HEK293 (cell line): ENCODE measurements around the gene GMCL1.
"Not testable (repeated sequence)": the region's sequence is repeated elsewhere in the genome, so short reads cannot be mapped to it uniquely, and the experiment has no call there.

ENCODE experiments used
- ATF2 ChIP-seq: fragments of 450-650 bp; formaldehyde crosslinking; IDR thresholded peaks from 2 replicates; pipeline ENCODE4 v1.5.1; 2016; ENCODE audit warnings: missing biosample characterization, missing genetic modification characterization, low read depth
- CTCF ChIP-seq: fragments of 450-650 bp; formaldehyde crosslinking; IDR thresholded peaks from 2 replicates; pipeline ENCODE4 v1.5.1; 2016; ENCODE audit warnings: missing biosample characterization, missing genetic modification characterization
- PRDM4 ChIP-seq: fragments of 450-650 bp; formaldehyde crosslinking; IDR thresholded peaks from 2 replicates; pipeline ENCODE4 v1.5.1; 2017; ENCODE audit warnings: missing biosample characterization, missing genetic modification characterization
- ZNF2 ChIP-seq: fragments of 450-650 bp; formaldehyde crosslinking; IDR thresholded peaks from 2 replicates; pipeline ENCODE4 v1.5.1; 2016; ENCODE audit warnings: missing biosample characterization, missing genetic modification characterization
- ZNF223 ChIP-seq: fragments of 450-650 bp; formaldehyde crosslinking; IDR thresholded peaks from 2 replicates; pipeline ENCODE4 v1.5.1; 2016; ENCODE audit warnings: missing biosample characterization, missing genetic modification characterization
- ZNF266 ChIP-seq: fragments of 450-650 bp; formaldehyde crosslinking; IDR thresholded peaks from 2 replicates; pipeline ENCODE4 v1.5.1; 2016; ENCODE audit warnings: missing biosample characterization, missing genetic modification characterization, low read depth
- ZNF274 ChIP-seq, 2 experiments: fragments of 200-500 bp in 1 of 2; fragments of 450-650 bp in 1 of 2; sonication (Bioruptor generic) in 1 of 2; formaldehyde crosslinking in 1 of 2; IDR thresholded peaks; 2 replicates each; pipeline versions ENCODE4 v1.5.1 to v1.6.1; 2014 to 2016; ENCODE audit warnings: borderline replicate concordance in 1 of 2, inconsistent platforms in 1 of 2, low read length in 1 of 2, missing biosample characterization in 1 of 2, missing genetic modification characterization in 1 of 2
- ZNF433 ChIP-seq: fragments of 450-650 bp; formaldehyde crosslinking; IDR thresholded peaks from 2 replicates; pipeline ENCODE4 v1.5.1; 2016; ENCODE audit warnings: missing biosample characterization, missing genetic modification characterization, low read depth
- ZNF555 ChIP-seq: fragments of 450-650 bp; formaldehyde crosslinking; conservative IDR thresholded peaks from 2 replicates; pipeline ENCODE4 v1.5.1; 2017; ENCODE audit warnings: missing biosample characterization, mild to moderate bottlenecking, missing genetic modification characterization, inconsistent platforms
- ZNF561 ChIP-seq: fragments of 450-650 bp; IDR thresholded peaks from 2 replicates; pipeline ENCODE4 v1.5.1; 2018; ENCODE audit warnings: missing biosample characterization, missing genetic modification characterization, borderline replicate concordance
- ZNF600 ChIP-seq: fragments of 450-650 bp; formaldehyde crosslinking; IDR thresholded peaks from 2 replicates; pipeline ENCODE4 v1.5.1; 2016; ENCODE audit warnings: missing biosample characterization, missing genetic modification characterization
- ZNF701 ChIP-seq: fragments of 450-650 bp; formaldehyde crosslinking; IDR thresholded peaks from 2 replicates; pipeline ENCODE4 v1.5.1; 2016; ENCODE audit warnings: missing biosample characterization, missing genetic modification characterization

- TF ChIP-seq ZNF433 (tag by site-specific recombination); ZNF561 (tag by site-specific recombination); CTCF; ZNF274 (IDR thresholded peaks at IDR 0.05; ENCODE audit: low read length); ZNF274 (tag by site-specific recombination; IDR thresholded peaks at IDR 0.05; ENCODE audit: borderline replicate concordance); ATF2; ZNF701 (tag by site-specific recombination); PRDM4 (tag by site-specific recombination); ZNF555; ZNF266; ZNF2 (tag by site-specific recombination); ZNF223 (tag by site-specific recombination): not testable (repeated sequence)
- TF ChIP-seq ZNF600, result peak; percentile 41
These were observed 1.4 kb downstream of the GMCL1 start for GRCh38 chr2:69830906-69831241.
